NCI-H2107 treated with DMSO at 0.1 percent for 48 hours (cell line): ENCODE measurements around the gene UNC5C.

ENCODE experiments used
- DNase-seq: peaks from one replicate; lab custom pipeline; 2025; ENCODE audit not compliant: unreplicated experiment; lab: John Stamatoyannopoulos, UW

Gene UNC5C

DNA sequence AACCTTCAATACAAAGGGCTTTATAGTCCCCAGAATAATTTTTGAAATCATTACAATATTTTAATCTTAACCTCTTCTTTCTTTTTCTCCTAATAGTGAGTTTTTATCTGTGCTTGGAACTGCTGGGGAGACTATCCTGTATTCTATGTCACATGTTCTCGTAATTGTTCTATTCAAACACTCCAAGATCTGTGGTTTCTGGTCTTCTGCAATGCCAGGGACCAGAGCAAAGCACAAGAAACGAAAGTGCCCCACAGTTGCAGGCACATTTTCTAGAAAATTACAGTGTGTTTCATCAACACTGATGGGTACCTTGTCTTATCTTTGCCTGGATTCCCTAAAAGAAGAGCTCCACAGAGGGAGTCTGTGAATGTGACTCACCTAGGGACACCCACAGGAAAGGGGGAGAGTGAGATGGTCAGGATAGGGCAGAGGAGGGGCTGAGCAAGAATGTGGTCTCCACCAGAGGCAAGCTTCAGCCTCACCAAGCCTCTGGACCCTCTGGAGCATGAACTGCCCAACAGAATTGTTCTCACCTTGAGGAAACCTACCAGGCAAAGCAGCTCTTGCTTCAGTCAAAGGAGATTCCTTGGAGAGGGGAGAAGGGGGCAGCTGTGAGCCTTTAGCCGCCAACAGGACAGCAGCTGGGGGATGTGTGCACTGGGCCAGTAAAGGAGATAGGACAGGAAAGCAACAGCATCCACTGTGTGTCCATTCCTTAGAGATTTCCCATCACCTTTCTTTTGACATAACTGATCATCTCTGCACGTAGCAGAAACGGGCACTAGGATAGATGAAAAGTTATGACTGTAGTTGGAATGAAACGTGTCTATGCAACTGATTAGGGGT lies 25.9 kb downstream of the UNC5C start:
- no peak for DNase-seq

DNA sequence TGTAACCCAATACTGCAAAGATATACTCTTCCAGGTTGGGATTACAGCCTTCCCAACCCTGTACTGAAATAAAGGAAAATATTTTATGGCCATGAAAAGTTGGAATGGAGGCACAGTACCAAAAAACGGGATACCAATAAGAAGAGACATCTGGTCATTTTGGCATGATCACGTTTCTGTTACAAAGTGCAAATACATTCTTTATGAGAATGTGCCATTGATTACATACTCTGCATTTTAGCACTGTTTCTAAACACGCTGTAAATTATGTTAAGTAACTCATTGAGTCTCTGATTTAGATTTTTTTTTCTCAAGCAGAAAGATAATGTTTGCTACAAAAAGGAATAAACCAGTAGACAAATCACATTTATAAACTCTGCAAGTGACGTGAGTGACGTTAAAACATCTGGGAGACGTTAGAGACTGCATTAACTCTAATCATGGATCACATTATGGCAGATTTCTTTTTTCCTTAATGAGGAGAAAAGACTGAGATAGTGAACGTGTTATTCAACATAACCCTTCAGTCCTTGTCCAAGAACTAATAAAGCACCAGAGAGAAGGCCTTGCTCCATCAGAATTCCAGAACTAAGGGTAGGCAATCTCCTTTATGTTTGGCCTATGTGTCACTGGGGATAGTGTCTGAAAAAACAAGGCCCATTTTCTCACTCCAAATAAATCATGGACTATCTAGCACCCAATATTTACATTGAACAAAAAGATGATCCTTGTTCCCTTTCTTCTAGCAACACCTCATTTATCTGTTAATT lies 31.0 kb downstream of the UNC5C start:
- no peak for DNase-seq

GRCh38 chr4:95516528-95517017 lies 32.2 kb downstream of the UNC5C start:
- no peak for DNase-seq

- no peak for DNase-seq
Measured at GRCh38 chr4:95515589-95515988, 33.2 kb downstream of the UNC5C start.

DNA sequence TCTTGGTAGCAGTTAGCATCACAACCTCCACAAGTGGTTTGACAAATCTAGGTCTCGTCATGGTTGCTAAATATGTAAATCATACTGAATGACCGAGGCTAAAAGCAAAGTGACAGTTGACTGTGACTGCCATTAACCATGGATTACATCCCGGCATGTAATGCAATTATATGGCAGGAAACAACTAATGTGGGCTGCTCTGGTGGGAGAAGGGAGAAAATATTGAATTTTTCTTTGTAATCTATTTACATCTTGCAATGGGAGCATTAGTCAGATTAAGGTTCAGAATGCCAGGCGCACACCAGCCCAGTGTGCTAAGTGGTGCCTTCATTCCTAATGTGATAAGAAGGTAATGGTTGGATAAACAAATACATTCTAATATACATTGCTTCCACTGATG lies 35.8 kb downstream of the UNC5C start:
- DNase-seq, result no peak

- no peak for DNase-seq
Measured at GRCh38 chr4:95511477-95511876, 37.3 kb downstream of the UNC5C start.

- DNase-seq, result no peak
Measured at GRCh38 chr4:95510877-95511276, 37.9 kb downstream of the UNC5C start.

DNA sequence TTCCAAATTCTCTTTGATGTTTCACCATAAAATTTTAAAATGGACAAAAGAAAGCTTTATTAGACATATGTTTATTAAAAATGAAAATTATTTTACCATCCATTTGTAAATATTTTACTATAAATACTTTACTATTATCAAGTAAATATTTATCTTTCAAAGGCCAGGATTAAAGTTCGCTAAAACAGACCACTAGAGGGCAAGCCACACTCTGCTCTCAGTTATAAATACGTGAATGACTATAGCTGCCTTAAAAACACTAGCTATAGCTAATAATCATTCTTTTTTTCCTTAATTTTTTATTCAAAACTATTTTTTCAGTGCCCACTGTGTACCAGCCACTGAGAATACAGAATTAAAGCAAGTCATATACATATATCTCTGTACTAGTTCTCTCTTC lies 38.6 kb downstream of the UNC5C start:
- DNase-seq, result no peak

- no peak for DNase-seq
Measured at GRCh38 chr4:95508421-95508820, 40.4 kb downstream of the UNC5C start.

- DNase-seq, result no peak
Measured at GRCh38 chr4:95507561-95507960, 41.2 kb downstream of the UNC5C start.

DNA sequence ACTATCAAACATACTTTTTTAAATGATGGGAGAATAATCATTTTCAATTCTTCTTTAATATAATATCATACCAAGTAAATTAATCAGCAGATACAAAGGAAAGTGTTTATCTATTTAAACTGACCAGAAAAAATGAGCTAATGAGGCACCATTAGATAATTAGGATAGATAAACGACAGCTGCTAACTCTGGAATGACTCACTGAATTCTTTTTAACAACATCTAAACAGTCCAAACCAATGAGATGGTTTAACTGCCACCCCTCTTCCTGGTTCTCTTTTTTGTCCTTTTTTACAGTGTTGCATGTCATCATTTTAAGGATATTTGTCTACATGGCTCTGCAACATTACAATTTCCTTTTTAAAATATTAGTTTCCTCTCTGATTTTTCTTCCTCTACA lies 41.6 kb downstream of the UNC5C start:
- DNase-seq, result no peak

- DNase-seq, result no peak
Measured at GRCh38 chr4:95506264-95506663, 42.5 kb downstream of the UNC5C start.

DNA sequence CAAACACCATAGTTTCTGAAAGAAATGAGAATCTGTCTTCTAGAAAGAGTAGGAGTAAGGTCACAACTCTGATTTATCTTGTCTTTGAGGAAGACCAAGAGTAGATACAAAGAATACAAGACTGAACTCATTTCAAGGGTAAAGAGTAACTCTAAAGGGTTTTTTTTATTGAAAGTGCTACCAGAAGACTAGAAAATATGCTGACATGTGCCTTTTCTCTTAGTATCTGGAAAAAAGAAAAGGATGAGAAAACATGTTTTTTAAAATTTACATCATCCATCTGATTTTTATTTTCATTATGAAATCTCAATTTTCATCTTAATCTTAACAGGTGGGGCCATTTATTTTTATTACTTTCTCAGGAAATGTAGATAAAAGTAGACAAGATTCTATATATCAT lies 43.0 kb downstream of the UNC5C start:
- DNase-seq, result no peak

- DNase-seq, result no peak
Measured at GRCh38 chr4:95505151-95505550, 43.6 kb downstream of the UNC5C start.

DNA sequence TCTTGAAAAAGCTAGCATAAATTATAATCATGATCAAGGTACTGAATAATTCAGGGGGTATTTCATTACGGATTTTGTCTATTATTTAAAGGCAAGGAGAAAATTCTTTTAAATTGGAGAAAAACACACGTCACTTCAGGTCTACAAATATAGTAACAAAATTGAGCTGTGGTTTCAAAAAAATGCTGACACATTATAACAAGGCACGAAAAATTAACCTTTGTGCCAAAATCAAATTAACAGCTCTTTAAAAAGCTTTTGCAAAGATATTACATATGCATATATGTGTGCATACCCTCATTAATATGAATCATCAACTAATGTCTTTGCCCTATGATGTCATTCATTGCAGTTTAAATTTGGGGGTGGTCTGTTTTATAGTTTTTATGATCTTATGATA lies 44.3 kb downstream of the UNC5C start:
- DNase-seq, result no peak

DNA sequence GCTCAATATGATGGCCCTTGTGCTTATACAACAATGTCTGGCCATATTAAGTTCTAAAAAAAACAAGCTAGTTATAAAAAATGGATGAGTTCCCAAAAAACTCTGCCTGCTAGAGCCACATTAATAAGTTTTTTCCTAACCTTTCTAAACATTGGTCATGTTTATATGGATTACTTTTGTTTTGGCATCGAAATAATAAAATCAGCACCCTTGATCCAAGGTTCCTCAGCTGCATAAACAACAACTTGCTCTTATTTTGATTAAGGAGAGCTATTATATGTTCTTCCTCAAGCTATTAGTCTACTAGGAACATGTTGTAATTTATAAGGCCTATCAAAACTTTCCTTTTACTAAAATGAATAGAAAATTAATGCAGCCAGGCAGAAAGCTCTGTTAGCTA lies 48.4 kb downstream of the UNC5C start:
- DNase-seq, result no peak

DNA sequence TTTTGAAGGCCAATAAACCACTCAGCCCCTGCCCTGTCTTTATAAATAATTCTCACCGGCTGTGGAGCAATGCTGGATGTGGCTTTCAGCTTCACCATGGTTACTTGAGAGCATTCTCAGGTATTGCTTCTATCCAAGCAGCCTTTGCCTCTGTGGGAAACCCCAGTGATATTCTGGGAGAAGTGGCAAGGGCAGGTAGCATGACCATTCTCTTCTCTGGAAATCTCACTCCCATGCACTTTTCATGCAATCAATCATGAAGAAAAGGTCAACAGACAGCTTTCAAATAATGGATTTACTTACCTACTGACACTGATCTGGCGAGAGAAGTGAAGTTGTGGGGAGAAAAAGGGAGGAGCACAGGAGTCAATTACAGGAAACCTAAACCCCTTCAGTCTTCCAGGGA lies 49.5 kb downstream of the UNC5C start:
- no peak for DNase-seq

DNA sequence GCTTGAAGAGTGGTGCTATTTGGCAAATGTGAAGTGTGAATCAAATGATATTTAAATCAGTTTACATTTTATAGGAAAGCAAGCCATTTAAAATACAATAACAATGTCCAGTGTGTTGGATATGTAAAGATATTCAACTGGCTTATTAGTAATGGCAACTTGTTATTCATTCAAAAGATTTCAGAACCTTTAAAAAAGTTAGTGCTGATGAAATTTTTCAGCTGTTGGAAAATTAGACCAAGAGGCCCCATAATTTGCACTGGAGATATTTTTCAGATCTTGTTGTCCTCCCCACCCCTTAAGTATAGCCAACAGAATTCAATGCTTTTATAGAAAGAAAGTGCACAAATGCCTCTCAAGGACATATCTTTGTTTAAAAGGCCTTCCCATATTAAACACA lies 54.6 kb downstream of the UNC5C start:
- no peak for DNase-seq

GRCh38 chr4:95478679-95479078 lies 70.1 kb downstream of the UNC5C start:
- DNase-seq, result no peak

- DNase-seq, result no peak
Measured at GRCh38 chr4:95476121-95476520, 72.7 kb downstream of the UNC5C start.

- no peak for DNase-seq
Measured at GRCh38 chr4:95472534-95472933, 76.2 kb downstream of the UNC5C start.

GRCh38 chr4:95470622-95471021 lies 78.2 kb downstream of the UNC5C start:
- DNase-seq, result no peak
